GM12891 (cell line): ENCODE results near the gene HNRNPLL.

Experiments
- PAX5 ChIP-seq: IDR thresholded peaks from 2 replicates; pipeline ENCODE4 v1.6.1; 2011; ENCODE audit warnings: low read length, moderate library complexity, mild to moderate bottlenecking; ENCODE audit not compliant: insufficient read depth, severe bottlenecking
- POLR2A ChIP-seq: IDR thresholded peaks from 2 replicates; pipeline ENCODE4 v1.6.1; 2011; ENCODE audit warnings: low read depth, low read length, control low read depth
- SPI1 ChIP-seq: IDR thresholded peaks from 2 replicates; pipeline ENCODE4 v1.6.1; 2011; ENCODE audit warnings: low read depth, low read length, control low read depth

- TF ChIP-seq POLR2A = no peak
- no peak for TF ChIP-seq SPI1
- TF ChIP-seq PAX5 = no peak
These were observed 1.1 kb downstream of the HNRNPLL start for GRCh38 chr2:38601463-38602135.
